ENCODE results near the gene ENTHD1.

Gene ENTHD1, protein sequence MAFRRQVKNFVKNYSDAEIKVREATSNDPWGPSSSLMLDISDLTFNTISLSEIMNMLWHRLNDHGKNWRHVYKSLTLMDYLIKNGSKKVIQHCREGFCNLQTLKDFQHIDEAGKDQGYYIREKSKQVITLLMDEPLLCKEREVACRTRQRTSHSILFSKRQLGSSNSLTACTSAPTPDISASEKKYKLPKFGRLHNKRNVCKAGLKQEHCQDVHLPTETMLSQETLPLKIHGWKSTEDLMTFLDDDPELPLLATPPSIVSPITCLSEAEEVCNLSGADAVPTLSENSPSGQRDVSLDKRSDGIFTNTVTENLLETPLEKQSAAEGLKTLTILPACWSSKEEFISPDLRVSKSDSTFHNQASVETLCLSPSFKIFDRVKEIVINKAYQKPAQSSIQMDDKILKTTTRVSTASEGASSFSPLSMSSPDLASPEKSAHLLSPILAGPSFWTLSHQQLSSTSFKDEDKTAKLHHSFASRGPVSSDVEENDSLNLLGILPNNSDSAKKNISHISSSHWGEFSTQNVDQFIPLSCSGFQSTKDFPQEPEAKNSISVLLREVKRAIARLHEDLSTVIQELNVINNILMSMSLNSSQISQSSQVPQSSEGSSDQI

DNA sequence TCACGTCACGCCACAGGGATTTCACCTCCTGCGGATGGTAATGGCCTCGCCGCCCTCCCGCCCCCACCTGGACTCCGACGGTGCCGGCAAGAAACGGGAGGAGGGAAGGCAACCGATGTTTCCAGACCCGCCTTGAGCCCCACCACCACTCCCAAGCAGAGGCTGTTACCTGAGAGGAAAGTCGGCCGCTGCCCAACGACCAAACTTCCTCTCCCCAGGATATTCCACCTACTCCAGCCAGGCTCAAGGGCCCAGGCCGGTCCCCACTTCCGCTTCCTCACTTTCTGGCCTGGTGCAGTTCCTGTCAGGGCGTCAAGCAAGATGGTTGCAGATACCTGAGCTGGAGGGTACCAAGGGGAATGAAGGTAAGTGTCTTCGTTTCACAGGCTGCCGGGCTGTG lies at the start of gene ENTHD1:
Gene ENTHD1 (minus strand): TSS at position 235 of the 400 bp plus-strand sequence. CDS start 6,012 bp downstream, outside the sequence.
- Histone ChIP-seq H3K9me3 (replicated peaks; ENCODE audit: insufficient read depth, low read length) (no peaks in the 10 kb centered on the region), H3K4me1 (ENCODE audit: low read length) (no peaks in the 10 kb centered on the region), H3K4me2 (ENCODE audit: low read depth, low read length) (no peak within 1 kb of the TSS), H3K9ac (ENCODE audit: low read length) (no peak within 1 kb of the TSS), H3K27me3 (replicated peaks; ENCODE audit: insufficient read depth, low read length) (no peaks in the 10 kb centered on the region), H4K20me1 (ENCODE audit: insufficient read depth, low read length) (no peaks in the 10 kb centered on the region), H3K27ac (ENCODE audit: low read length) (no peak within 1 kb of the TSS), H3K9me2 (replicated peaks; ENCODE audit: insufficient read depth, low read length) (no peaks in the 10 kb centered on the region), H3F3A (ENCODE audit: insufficient read depth, low read length) (no peaks in the 10 kb centered on the region), H3K36me3 (replicated peaks; ENCODE audit: insufficient read depth, low read length) (no peaks in the 10 kb centered on the region), H3K4me3 (ENCODE audit: low read length) (no peak within 1 kb of the TSS), H3K79me2 (ENCODE audit: low read length) (no peaks in the 10 kb centered on the region), H2AFZ (ENCODE audit: low read length) (no peak within 1 kb of the TSS)
- no peak for DNase-seq
- TF ChIP-seq EZH2 (optimal IDR thresholded peaks at IDR 0.05; ENCODE audit: low read depth, low read length) (no peak), EZH2phosphoT487 (IDR thresholded peaks at IDR 0.05; ENCODE audit: low read length) (no peak)
- TF ChIP-seq, protein P1, sequence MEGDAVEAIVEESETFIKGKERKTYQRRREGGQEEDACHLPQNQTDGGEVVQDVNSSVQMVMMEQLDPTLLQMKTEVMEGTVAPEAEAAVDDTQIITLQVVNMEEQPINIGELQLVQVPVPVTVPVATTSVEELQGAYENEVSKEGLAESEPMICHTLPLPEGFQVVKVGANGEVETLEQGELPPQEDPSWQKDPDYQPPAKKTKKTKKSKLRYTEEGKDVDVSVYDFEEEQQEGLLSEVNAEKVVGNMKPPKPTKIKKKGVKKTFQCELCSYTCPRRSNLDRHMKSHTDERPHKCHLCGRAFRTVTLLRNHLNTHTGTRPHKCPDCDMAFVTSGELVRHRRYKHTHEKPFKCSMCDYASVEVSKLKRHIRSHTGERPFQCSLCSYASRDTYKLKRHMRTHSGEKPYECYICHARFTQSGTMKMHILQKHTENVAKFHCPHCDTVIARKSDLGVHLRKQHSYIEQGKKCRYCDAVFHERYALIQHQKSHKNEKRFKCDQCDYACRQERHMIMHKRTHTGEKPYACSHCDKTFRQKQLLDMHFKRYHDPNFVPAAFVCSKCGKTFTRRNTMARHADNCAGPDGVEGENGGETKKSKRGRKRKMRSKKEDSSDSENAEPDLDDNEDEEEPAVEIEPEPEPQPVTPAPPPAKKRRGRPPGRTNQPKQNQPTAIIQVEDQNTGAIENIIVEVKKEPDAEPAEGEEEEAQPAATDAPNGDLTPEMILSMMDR (IDR thresholded peaks at IDR 0.05; ENCODE audit: low read length) = no peak

DNA sequence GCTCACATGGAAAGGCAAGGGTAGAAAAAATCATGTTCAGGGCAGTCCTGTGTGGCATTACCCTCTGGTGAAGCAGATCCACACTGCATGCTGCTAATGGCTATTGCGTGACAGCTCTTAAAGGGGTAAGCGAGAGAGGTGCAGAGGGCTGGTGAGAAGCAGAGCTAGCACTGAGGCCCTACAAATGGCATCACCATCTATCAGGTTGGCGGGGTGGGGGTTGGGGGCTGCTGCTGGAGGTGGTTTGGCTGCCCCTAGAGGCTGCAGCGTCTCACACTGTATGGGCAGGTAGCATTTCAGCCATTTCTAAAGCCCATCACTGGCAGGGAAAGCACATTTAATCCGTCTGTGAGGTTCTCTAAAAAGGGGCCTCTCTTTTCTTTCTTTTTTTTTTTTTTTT lies 49.8 kb upstream of the ENTHD1 start:
- Histone ChIP-seq H3K4me2 (ENCODE audit: low read depth, low read length) (no peak overlapping the region), H3K4me1 (ENCODE audit: low read length) (peaks cover 14% of the 10 kb centered on the region), H3K27ac (ENCODE audit: low read length) (no peak overlapping the region), H3K27me3 (replicated peaks; ENCODE audit: insufficient read depth, low read length) (no peaks in the 10 kb centered on the region), H3K4me3 (ENCODE audit: low read length) (no peak overlapping the region), H3K9me3 (replicated peaks; ENCODE audit: insufficient read depth, low read length) (no peaks in the 10 kb centered on the region), H3F3A (ENCODE audit: insufficient read depth, low read length) (no peaks in the 10 kb centered on the region), H3K9ac (ENCODE audit: low read length) (no peak overlapping the region), H3K36me3 (replicated peaks; ENCODE audit: insufficient read depth, low read length) (no peaks in the 10 kb centered on the region), H3K79me2 (ENCODE audit: low read length) (no peaks in the 10 kb centered on the region), H3K9me2 (replicated peaks; ENCODE audit: insufficient read depth, low read length) (no peaks in the 10 kb centered on the region), H2AFZ (ENCODE audit: low read length) (no peak overlapping the region), H4K20me1 (ENCODE audit: insufficient read depth, low read length) (no peaks in the 10 kb centered on the region)
- TF ChIP-seq, protein P1 (IDR thresholded peaks at IDR 0.05; ENCODE audit: low read length) = no peak
- no peak for TF ChIP-seq EZH2phosphoT487 (IDR thresholded peaks at IDR 0.05; ENCODE audit: low read length)
- TF ChIP-seq EZH2 (optimal IDR thresholded peaks at IDR 0.05; ENCODE audit: low read depth, low read length) = no peak
- DNase-seq = no peak

DNA sequence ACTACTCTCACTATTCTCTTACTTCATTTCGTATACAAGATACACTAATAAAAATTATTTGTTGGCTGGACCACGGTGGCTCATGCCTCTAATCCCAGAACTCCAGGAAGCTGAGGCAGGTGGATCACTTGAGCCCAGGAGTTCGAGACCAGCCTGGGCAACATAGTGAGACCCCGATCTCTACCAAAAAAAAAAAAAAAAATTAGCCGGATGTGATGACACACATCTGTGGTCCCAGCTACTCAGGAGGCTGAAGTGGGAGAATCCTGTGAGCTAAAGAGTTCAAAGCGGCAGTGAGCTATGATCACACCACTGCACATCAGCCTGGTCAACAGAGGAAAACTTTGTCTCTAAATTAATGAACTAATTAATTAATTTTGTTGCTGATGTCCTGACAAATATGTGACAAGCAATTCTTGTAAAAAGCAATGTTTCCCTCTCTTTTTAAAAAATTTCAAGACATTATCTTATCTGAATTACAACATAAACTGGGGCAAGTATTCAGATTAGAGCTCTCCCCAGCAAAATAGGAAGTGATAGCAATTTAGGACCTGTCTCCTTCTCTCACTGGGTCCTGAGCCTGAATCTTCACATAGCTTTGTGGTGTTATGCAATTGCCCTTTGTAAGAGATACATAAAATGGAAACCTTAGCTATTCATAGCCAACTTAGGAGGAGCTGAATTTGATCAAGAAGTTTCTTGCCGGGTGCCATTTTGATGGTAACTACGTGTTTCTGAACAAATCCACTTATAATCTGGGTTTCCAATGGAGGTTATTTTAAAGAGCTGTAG lies 49.1 kb upstream of the ENTHD1 start:
- H3K27ac ChIP-seq (ENCODE audit: low read length) = no peak overlapping the region
- no peaks in the 10 kb centered on the region for H3K36me3 ChIP-seq (replicated peaks; ENCODE audit: insufficient read depth, low read length)
- no peak overlapping the region for H3K4me2 ChIP-seq (ENCODE audit: low read depth, low read length)
- H3K9me3 ChIP-seq (replicated peaks; ENCODE audit: insufficient read depth, low read length) = no peaks in the 10 kb centered on the region
- no peaks in the 10 kb centered on the region for H3K27me3 ChIP-seq (replicated peaks; ENCODE audit: insufficient read depth, low read length)
- no peak overlapping the region for H3K4me3 ChIP-seq (ENCODE audit: low read length)
- DNase-seq = no peak
- H4K20me1 ChIP-seq (ENCODE audit: insufficient read depth, low read length) = no peaks in the 10 kb centered on the region
- peaks cover 9% of the 10 kb centered on the region for H3K4me1 ChIP-seq (ENCODE audit: low read length)
- H3K9me2 ChIP-seq (replicated peaks; ENCODE audit: insufficient read depth, low read length) = no peaks in the 10 kb centered on the region
- H3K9ac ChIP-seq (ENCODE audit: low read length) = no peak overlapping the region
- H3F3A ChIP-seq (ENCODE audit: insufficient read depth, low read length) = no peaks in the 10 kb centered on the region
- H3K79me2 ChIP-seq (ENCODE audit: low read length) = no peaks in the 10 kb centered on the region
- H2AFZ ChIP-seq (ENCODE audit: low read length) = no peak overlapping the region
- TF ChIP-seq, protein P1 (IDR thresholded peaks at IDR 0.05; ENCODE audit: low read length) = no peak
- TF ChIP-seq EZH2phosphoT487 (IDR thresholded peaks at IDR 0.05; ENCODE audit: low read length) (no peak), EZH2 (optimal IDR thresholded peaks at IDR 0.05; ENCODE audit: low read depth, low read length) (no peak)
